OCI-M2 (cell line): Measurements from ENCODE around the gene CABCOCO1.

ENCODE experiments used
- DNase-seq: peaks from one replicate; lab custom pipeline; 2025; ENCODE audit not compliant: unreplicated experiment; lab: John Stamatoyannopoulos, UW

The CABCOCO1 gene, protein sequence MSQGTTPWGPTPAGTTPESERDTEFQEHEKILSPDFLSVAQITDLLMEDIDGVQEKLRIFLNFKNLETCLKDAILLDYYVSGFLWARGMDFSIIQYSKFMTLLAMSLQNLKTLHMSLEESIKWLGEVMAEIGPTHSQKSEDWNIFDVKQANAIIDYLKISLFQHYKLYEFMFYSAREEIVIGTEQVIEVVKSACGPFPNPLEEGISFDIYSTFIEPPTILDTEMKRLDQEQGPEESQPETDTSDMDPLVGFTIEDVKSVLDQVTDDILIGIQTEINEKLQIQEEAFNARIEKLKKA

DNA sequence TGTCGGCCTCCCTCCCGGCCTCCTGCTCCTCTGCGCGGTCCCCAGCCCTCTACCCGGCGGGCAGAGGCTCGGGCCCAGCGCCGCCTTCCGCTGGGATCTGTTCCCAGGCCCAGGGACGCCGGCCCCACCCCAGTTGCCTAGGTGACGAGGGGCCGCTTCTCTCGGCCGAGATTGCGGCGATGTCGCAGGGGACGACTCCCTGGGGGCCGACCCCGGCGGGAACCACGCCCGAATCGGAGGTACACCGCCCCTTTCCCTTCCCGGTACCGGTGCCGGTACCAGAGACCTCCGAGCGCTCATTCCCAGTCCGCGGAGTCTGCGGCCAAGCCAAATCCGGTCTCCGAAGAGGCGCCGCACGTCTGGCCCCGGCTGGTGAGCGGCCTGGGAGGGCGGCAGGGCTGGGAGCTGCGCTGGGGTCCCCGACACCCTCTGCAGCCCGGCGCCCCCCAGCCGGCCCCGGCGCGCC lies at the start of gene CABCOCO1:
CABCOCO1 (plus strand) TSS at position 136 of the 466 bp plus-strand sequence; CDS start at position 180, 44 bp downstream.
- DNase-seq = no peak

DNA sequence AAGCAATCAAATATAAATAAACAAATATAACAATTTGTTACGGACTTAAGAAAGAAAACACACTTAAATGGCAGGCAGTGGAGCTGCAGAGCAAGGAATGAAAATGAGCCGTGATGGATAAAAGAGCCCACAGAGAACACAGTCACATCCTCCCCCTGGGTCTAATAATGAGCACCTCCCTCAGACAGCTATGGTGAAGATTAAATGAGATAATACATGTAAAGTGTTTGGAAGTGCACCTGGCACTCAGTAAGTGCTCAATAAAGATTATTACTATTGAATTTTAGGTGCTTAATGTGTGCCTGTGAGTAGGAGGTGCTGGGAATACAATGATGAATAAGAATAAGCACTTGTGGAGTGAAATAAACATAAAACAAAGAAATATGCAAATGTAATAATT lies 49.1 kb upstream of the CABCOCO1 start:
- no peak for DNase-seq

DNA sequence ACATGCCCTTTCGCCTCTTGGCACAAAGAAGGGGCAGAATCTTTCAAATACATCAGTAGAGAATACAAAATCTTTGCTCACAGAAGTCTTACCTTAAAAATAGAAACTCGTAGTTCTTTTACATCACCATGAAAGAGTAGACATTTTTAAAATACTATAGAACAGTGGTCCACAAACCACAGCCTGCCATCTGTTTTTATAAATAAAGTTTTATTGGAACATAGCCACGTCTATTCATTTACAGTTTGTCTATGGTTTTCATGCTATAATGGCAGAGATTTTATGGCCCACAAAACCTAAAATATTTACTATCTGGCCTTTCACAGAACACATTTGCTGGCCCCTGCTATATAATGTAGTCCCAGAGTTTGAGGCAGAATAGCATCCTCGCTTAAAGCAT lies 46.1 kb upstream of the CABCOCO1 start:
- DNase-seq = no peak

- DNase-seq = no peak
Measured at GRCh38 chr10:61617180-61617579, 45.5 kb upstream of the CABCOCO1 start.

- DNase-seq = no peak
Measured at GRCh38 chr10:61617586-61617985, 45.1 kb upstream of the CABCOCO1 start.

GRCh38 chr10:61618388-61618961 lies 44.3 kb upstream of the CABCOCO1 start:
- DNase-seq = no peak

- DNase-seq = no peak
Measured at GRCh38 chr10:61620506-61620905, 42.2 kb upstream of the CABCOCO1 start.

DNA sequence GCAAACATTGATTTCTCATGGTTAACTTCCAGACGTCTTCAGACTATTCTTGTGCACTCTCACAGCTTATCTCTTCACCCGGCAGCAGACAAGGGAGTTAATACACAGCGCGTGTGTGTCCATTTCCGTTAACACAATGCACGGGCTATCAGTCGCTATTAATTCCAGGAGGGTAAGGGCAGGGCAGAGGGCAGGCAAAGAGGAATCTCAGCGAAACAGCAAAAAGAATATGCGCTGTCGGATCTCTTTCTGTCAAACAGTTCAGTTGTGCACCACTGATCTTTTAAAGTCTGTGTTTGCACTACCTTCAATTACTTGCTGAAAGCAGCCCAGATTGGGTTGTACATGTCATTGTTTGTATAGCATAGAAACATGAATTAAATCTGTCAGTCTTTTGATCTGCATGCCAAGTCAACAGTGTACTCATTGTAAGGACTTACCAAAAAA lies 41.1 kb upstream of the CABCOCO1 start:
- DNase-seq = no peak

- DNase-seq = no peak
Measured at GRCh38 chr10:61623161-61623560, 39.6 kb upstream of the CABCOCO1 start.

DNA sequence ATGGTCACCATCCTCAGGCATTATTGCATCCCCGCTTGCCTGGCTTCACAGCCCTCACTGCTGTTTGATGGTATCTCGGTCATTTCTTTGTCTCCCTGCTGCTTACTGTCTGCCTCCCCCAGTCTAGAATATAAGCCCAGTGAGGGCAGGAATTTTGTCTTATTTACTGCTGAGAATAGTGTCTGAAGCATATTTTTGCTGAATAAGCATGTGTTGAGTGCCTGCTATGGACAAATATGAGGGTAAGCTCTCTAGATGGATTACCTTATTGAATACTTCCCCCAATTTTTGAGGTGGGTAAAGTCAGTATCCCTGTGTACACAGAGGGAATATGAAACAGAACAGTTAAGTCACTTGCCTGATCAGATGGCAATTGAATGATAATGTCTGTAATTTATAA lies 36.5 kb upstream of the CABCOCO1 start:
- DNase-seq = no peak

DNA sequence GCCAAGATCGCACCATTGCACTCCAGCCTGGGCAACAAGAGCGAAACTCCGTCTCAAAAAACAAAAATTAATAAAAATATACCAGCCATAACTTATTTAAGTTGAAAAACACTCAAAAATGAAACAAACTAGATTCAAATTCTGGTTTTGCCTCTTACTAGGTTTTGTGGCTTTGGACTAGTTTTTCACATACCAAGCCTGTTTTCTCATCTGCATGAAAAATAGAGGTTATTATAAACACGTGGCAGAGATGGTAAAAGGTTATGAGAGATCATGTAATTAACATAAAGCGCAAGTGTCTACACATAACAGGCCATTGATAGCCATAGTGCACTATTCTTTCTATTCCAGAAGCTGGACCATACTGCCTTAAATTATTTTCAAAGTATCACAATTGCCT lies 35.5 kb upstream of the CABCOCO1 start:
- no peak for DNase-seq

GRCh38 chr10:61628151-61628874 lies 34.4 kb upstream of the CABCOCO1 start:
- DNase-seq = no peak

- no peak for DNase-seq
Measured at GRCh38 chr10:61628875-61629513, 33.7 kb upstream of the CABCOCO1 start.

- no peak for DNase-seq
Measured at GRCh38 chr10:61629576-61629975, 33.2 kb upstream of the CABCOCO1 start.

DNA sequence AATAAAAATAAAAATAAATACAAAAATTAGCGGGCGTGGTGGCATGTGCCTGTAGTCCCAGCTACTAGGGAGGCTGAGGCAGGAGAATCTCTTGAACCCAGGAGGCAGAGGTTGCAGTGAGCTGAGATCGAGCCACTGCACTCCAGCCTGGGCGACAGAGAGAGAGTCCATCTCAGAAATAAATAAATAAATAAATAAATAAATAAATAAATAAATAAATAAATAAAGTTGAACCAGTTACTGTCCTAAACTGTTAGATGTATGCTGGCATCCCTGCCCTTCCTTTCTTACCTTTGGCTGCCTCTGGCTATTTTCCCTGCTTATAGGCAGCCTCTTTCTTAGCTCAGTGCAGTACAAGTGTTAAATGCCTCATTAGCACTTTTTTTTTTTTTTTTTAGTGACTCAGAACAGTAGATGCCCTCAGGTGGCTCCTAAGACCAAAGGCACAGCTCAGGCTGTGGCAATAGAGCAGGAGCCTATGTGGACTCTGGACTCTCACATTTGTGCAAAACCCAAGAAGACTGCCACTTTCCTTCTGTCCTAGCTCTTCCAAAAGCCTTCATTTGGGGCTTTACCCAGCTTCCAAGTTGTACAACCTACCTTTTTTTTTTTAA lies 30.6 kb upstream of the CABCOCO1 start:
- DNase-seq = no peak

DNA sequence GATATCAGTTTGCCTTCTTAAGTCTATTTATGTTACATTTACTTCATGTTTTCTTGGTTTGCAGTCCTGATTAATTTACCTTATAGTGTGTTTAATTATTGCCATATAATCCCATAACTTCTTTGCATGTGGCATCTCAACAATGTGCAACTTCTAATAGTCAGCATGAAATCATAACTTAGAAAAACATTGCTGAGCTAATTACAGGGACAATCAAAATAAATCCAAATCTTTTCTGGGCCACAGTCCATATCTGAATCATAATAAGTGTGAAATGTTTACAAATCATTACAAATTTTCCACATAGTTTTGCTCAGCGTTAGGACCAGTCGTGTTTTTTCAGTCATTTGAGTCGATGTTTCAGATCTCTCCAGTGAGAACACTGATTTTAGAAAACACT lies 29.1 kb upstream of the CABCOCO1 start:
- DNase-seq = no peak

DNA sequence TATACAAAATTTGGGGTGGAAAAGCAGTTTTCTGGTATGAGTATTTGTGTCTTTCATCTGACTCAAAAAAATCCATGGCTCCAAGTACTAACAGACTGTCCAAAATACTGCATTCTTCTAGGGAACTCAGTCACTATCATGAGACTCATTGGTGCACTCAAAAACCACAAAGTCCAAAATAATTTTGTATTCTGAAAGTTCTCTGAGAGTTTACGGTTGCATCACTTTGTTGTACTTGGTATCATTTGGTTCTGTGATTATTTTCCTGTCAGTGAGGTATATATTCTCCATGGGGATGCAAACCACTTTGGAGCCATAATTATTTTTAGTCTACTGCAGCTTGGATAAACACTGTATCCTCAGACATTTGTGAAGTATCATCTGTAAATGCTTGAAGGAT lies 28.0 kb upstream of the CABCOCO1 start:
- no peak for DNase-seq

- DNase-seq = no peak
Measured at GRCh38 chr10:61635471-61635870, 27.3 kb upstream of the CABCOCO1 start.

DNA sequence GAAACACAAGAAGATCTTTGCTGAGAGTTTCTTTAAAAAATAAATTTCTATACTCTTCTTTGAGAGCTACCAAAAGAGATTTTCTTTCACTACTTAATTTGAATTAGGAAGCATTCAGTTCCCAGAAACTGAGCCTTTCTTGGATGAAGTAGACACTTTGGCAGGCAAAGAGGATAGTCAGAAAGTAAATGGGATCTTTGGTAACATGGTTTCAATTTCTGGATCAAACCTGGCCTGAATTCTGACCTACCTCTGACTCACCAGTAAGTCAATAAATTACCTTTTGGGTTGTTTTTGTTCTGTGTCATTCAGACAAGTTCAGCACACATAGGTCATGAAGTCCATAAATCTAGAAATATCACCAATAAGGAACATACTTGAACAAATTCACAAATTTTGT lies 26.8 kb upstream of the CABCOCO1 start:
- DNase-seq = no peak

DNA sequence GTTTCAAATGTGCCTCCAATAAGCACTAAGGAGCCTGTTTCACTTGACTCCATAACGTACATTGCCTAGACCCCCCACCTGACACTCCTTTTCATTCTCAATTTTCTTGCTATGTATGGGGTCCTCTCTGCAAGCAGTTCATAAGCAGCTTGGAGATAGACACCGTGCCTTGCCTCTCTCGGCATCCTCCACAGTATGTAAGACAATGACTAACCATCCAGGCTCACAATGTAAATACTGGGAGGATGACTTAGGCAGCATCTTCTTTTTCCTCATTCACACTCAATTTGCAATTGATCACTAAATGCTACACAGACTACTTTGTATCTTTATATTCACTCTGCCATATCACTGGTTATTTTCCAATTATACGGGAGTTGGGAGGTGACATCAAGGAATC lies 22.8 kb upstream of the CABCOCO1 start:
- DNase-seq = no peak

GRCh38 chr10:61640856-61641255 lies 21.9 kb upstream of the CABCOCO1 start:
- no peak for DNase-seq
